Transverse colon (tissue), 4 donors: Measurements from ENCODE around the gene UNC13A.

Experiments
- EP300 ChIP-seq: sonication (generic); formaldehyde crosslinking; IDR thresholded peaks from one replicate; pipeline ENCODE4 v1.6.1; 2017; ENCODE audit warnings: antibody characterized with exemption, low read depth
- POLR2A ChIP-seq: fragments of 450-650 bp; IDR thresholded peaks from one replicate; pipeline ENCODE4 v1.6.1; 2016; ENCODE audit warnings: antibody characterized with exemption, mild to moderate bottlenecking, moderate library complexity
- POLR2AphosphoS5 ChIP-seq, 3 donors: sonication (generic); formaldehyde crosslinking; IDR thresholded peaks; one replicate each; pipeline ENCODE4 v1.6.1; 2016; ENCODE audit warnings: antibody characterized with exemption in 3 of 3
- TF ChIP-seq, protein P1 (sequence below), 5 experiments: fragments of 200-600 bp in 3 of 5; fragments of 450-650 bp in 2 of 5; sonication (generic) in 3 of 5; IDR thresholded peaks; 1 replicate in 2 of 5; 2 replicates in 3 of 5; pipeline ENCODE4 v1.5.1; 2016 to 2017; ENCODE audit warnings: antibody characterized with exemption in 5 of 5, inconsistent platforms in 3 of 5, mild to moderate bottlenecking in 2 of 5, moderate library complexity in 1 of 5

DNA sequence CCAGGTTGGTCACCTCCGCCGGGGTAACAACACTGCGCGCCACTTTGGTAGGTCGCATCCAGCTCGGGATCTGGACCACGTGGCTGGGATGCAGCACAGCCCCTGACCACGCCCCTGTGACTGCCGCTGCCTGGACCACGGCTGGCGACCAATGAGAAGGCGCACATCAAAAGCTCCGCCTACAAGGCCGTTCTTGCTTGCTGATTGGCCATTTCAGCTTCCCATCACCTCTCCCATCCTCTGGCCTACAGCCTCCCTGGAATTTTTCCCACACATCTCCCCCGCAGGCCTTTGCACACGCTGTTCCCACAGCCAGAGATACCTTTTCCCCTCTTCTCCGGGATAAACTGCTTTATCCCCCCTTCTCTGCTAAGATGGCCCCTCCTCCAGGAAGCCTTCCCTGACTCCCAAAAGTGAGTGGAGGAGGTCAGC is 18.6 kb upstream of the UNC13A start:
- TF ChIP-seq, protein P1, sequence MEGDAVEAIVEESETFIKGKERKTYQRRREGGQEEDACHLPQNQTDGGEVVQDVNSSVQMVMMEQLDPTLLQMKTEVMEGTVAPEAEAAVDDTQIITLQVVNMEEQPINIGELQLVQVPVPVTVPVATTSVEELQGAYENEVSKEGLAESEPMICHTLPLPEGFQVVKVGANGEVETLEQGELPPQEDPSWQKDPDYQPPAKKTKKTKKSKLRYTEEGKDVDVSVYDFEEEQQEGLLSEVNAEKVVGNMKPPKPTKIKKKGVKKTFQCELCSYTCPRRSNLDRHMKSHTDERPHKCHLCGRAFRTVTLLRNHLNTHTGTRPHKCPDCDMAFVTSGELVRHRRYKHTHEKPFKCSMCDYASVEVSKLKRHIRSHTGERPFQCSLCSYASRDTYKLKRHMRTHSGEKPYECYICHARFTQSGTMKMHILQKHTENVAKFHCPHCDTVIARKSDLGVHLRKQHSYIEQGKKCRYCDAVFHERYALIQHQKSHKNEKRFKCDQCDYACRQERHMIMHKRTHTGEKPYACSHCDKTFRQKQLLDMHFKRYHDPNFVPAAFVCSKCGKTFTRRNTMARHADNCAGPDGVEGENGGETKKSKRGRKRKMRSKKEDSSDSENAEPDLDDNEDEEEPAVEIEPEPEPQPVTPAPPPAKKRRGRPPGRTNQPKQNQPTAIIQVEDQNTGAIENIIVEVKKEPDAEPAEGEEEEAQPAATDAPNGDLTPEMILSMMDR (IDR thresholded peaks at IDR 0.05), result no peak
- TF ChIP-seq POLR2AphosphoS5 (IDR thresholded peaks at IDR 0.05) (no peak), POLR2A (no peak), EP300 (no peak)
